ENCODE results near the gene PACS2. TPM values are rescaled to one million over a fixed set of nuclear protein-coding genes. Genes with fewer than 3 reads are reported as not detected.
"Not testable (repeated sequence)": the region's sequence is repeated elsewhere in the genome, so short reads cannot be mapped to it uniquely, and the experiment has no call there.

The PACS2 gene
- total RNA-seq, 4 donors from 2014 or later = 37.1 to 116 (median 52.2) TPM

GRCh38 chr14:105271224-105271890, 43.2 kb upstream of the PACS2 start:
- TF ChIP-seq POLR2A (IDR thresholded peaks at IDR 0.05) (no peak), CTCF (IDR thresholded peaks at IDR 0.05) (no peak)
- intact Hi-C loops (cut with DNase I; ENCODE audit: low total_unique reads) = no loop called here
- Histone ChIP-seq H3K27ac (no peak overlapping the region), H3K4me3 (no peak overlapping the region), H3K4me1 (no peaks in the 10 kb centered on the region), H3K9me3 (no peaks in the 10 kb centered on the region), H3K36me3 (no peaks in the 10 kb centered on the region), H3K27me3 (no peaks in the 10 kb centered on the region)
- no peak for DNase-seq

GRCh38 chr14:105272623-105273022, 41.9 kb upstream of the PACS2 start:
- Histone ChIP-seq H3K27me3 (no peaks in the 10 kb centered on the region), H3K36me3 (no peaks in the 10 kb centered on the region), H3K27ac (no peak overlapping the region), H3K4me1 (no peaks in the 10 kb centered on the region), H3K4me3 (no peak overlapping the region), H3K9me3 (no peaks in the 10 kb centered on the region)
- no peak for DNase-seq
- TF ChIP-seq CTCF (IDR thresholded peaks at IDR 0.05) (no peak), POLR2A (IDR thresholded peaks at IDR 0.05) (no peak)
- intact Hi-C loops (cut with DNase I; ENCODE audit: low total_unique reads) = no loop called here

GRCh38 chr14:105273062-105273461, 41.5 kb upstream of the PACS2 start:
- Histone ChIP-seq H3K9me3 (no peaks in the 10 kb centered on the region), H3K27me3 (no peaks in the 10 kb centered on the region), H3K4me3 (no peak overlapping the region), H3K4me1 (no peaks in the 10 kb centered on the region), H3K27ac (no peak overlapping the region), H3K36me3 (no peaks in the 10 kb centered on the region)
- DNase-seq = no peak
- no peak for TF ChIP-seq CTCF (IDR thresholded peaks at IDR 0.05)
- no peak for TF ChIP-seq POLR2A (IDR thresholded peaks at IDR 0.05)
- intact Hi-C loops (cut with DNase I; ENCODE audit: low total_unique reads) = no loop called here

GRCh38 chr14:105274637-105275036, 39.9 kb upstream of the PACS2 start:
- TF ChIP-seq POLR2A (IDR thresholded peaks at IDR 0.05) (no peak), CTCF (IDR thresholded peaks at IDR 0.05) (no peak)
- no peak overlapping the region for H3K27ac ChIP-seq
- no peak for DNase-seq
- no peaks in the 10 kb centered on the region for H3K4me1 ChIP-seq
- H3K9me3 ChIP-seq = no peaks in the 10 kb centered on the region
- intact Hi-C loops (cut with DNase I; ENCODE audit: low total_unique reads) = no loop called here
- no peak overlapping the region for H3K4me3 ChIP-seq
- H3K27me3 ChIP-seq = no peaks in the 10 kb centered on the region
- H3K36me3 ChIP-seq = no peaks in the 10 kb centered on the region

- intact Hi-C loops (cut with DNase I; ENCODE audit: low total_unique reads) = no loop called here
- Histone ChIP-seq H3K36me3 (no peaks in the 10 kb centered on the region), H3K9me3 (no peaks in the 10 kb centered on the region), H3K27ac (no peak overlapping the region), H3K4me3 (no peak overlapping the region), H3K4me1 (no peaks in the 10 kb centered on the region), H3K27me3 (no peaks in the 10 kb centered on the region)
- TF ChIP-seq POLR2A (IDR thresholded peaks at IDR 0.05) (no peak), CTCF (IDR thresholded peaks at IDR 0.05) (no peak)
- no peak for DNase-seq
Measured at GRCh38 chr14:105275267-105275946, 39.1 kb upstream of the PACS2 start.

GRCh38 chr14:105277448-105277847, 37.1 kb upstream of the PACS2 start:
- H3K27ac ChIP-seq; H3K9me3 ChIP-seq; H3K27me3 ChIP-seq; H3K4me1 ChIP-seq; H3K4me3 ChIP-seq; DNase-seq; H3K36me3 ChIP-seq; intact Hi-C loops (cut with DNase I; ENCODE audit: low total_unique reads): not testable (repeated sequence)
